ENCODE results near the gene RNF43. TPM values are rescaled to one million over a fixed set of nuclear protein-coding genes. Genes with fewer than 3 reads are reported as not detected.

The RNF43 gene
- total and polyA plus RNA-seq, 2 of the 13 experiments (the other 11 are each of a cell fraction or from before 2014, with no cell fraction given), result 31.0 to 53.4 TPM

- TF ChIP-seq, protein P1, sequence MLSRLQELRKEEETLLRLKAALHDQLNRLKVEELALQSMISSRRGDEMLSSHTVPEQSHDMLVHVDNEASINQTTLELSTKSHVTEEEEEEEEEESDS (CRISPR knock-in tag; IDR thresholded peaks at IDR 0.05; ENCODE audit: borderline replicate concordance), result no peak
- TF ChIP-seq THAP11 (CRISPR knock-in tag; IDR thresholded peaks at IDR 0.05) (0 out of 2 replicates have a peak, but pooled peaks have one; percentile 12), GATAD2A (CRISPR knock-in tag; IDR thresholded peaks at IDR 0.05) (peak; percentile 89), SOX5 (CRISPR knock-in tag; IDR thresholded peaks at IDR 0.05; ENCODE audit: borderline replicate concordance) (peak; percentile 79; the same call in 1 of the 2 replicates), POGZ (CRISPR knock-in tag; IDR thresholded peaks at IDR 0.05) (peak; percentile 24; the same call in 1 of the 2 replicates), ASH2L (IDR thresholded peaks at IDR 0.05; ENCODE audit: insufficient read length, low read depth, low read length) (peak; percentile 66), FOXJ3 (CRISPR knock-in tag; IDR thresholded peaks at IDR 0.05; ENCODE audit: borderline replicate concordance) (peak; percentile 44; the same call in 1 of the 2 replicates), FOXA1 (IDR thresholded peaks at IDR 0.05) (no peak), FOXA1 (CRISPR knock-in tag; IDR thresholded peaks at IDR 0.05) (peak; percentile 41), MED1 (CRISPR knock-in tag; IDR thresholded peaks at IDR 0.05) (peak; percentile 62), PHF21A (CRISPR knock-in tag; IDR thresholded peaks at IDR 0.05) (0 out of 2 replicates have a peak, but pooled peaks have one; percentile 29), ZNF530 (CRISPR knock-in tag; IDR thresholded peaks at IDR 0.05; ENCODE audit: low read depth) (no peak), WIZ (CRISPR knock-in tag; IDR thresholded peaks at IDR 0.05) (no peak), ZNF639 (CRISPR knock-in tag; conservative IDR thresholded peaks at IDR 0.05) (0 out of 2 replicates have a peak, but pooled peaks have one; percentile 12), GABPB1 (CRISPR knock-in tag; IDR thresholded peaks at IDR 0.05) (0 out of 2 replicates have a peak, but pooled peaks have one; percentile 2), ZHX2 (IDR thresholded peaks at IDR 0.05; ENCODE audit: low read depth) (no peak), ZHX2 (CRISPR knock-in tag; IDR thresholded peaks at IDR 0.05; ENCODE audit: borderline replicate concordance) (peak; percentile 54; the same call in 1 of the 2 replicates), SIX4 (CRISPR knock-in tag; IDR thresholded peaks at IDR 0.05) (0 out of 2 replicates have a peak, but pooled peaks have one; percentile 24), ARNT (IDR thresholded peaks at IDR 0.05) (no peak), NR2F2 (IDR thresholded peaks at IDR 0.05; ENCODE audit: borderline replicate concordance, low read depth) (peak; percentile 83)
- TF ChIP-seq, protein P2, sequence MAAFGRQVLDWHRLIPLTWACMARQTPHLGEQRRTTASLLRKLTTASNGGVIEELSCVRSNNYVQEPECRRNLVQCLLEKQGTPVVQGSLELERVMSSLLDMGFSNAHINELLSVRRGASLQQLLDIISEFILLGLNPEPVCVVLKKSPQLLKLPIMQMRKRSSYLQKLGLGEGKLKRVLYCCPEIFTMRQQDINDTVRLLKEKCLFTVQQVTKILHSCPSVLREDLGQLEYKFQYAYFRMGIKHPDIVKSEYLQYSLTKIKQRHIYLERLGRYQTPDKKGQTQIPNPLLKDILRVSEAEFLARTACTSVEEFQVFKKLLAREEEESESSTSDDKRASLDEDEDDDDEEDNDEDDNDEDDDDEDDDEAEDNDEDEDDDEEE (CRISPR knock-in tag; IDR thresholded peaks at IDR 0.05), result 0 out of 2 replicates have a peak, but pooled peaks have one; percentile 12
- TF ChIP-seq, protein P3, sequence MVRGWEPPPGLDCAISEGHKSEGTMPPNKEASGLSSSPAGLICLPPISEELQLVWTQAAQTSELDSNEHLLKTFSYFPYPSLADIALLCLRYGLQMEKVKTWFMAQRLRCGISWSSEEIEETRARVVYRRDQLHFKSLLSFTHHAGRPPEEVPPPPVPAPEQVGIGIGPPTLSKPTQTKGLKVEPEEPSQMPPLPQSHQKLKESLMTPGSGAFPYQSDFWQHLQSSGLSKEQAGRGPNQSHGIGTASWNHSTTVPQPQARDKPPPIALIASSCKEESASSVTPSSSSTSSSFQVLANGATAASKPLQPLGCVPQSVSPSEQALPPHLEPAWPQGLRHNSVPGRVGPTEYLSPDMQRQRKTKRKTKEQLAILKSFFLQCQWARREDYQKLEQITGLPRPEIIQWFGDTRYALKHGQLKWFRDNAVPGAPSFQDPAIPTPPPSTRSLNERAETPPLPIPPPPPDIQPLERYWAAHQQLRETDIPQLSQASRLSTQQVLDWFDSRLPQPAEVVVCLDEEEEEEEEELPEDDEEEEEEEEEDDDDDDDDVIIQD (CRISPR knock-in tag; IDR thresholded peaks at IDR 0.05; ENCODE audit: low read depth), result no peak
Measured at GRCh38 chr17:58383892-58384462, 33.4 kb downstream of the RNF43 start (continued).
